Measurements from ENCODE around the gene MRPS22. TPM values are rescaled to one million over a fixed set of nuclear protein-coding genes. Genes with fewer than 3 reads are reported as not detected.

Gene MRPS22
- polyA plus RNA-seq, 1 donor from 2014 or later = 32.5 TPM

GRCh38 chr3:139340784-139341183 is 3.0 kb upstream of the MRPS22 start:
- Mint-ChIP-seq H3K9me3 (no peaks in the 10 kb centered on the region), H3K4me3 (no peak overlapping the region), H3K27ac (no peak overlapping the region), H3K4me1 (peaks cover 0 to 5% (median 2%) of the 10 kb centered on the region in 3 donors), H3K36me3 (no peaks in the 10 kb centered on the region), H3K27me3 (peaks cover 6% of the 10 kb centered on the region)

GRCh38 chr3:139342054-139342453 is 1.8 kb upstream of the MRPS22 start:
- H3K36me3 Mint-ChIP-seq = no peaks in the 10 kb centered on the region
- peaks cover 6% of the 10 kb centered on the region for H3K27me3 Mint-ChIP-seq
- no peak overlapping the region for H3K27ac Mint-ChIP-seq
- peak overlapping the region in 1 of 4 donors; percentile 41 for H3K4me3 Mint-ChIP-seq
- no peaks in the 10 kb centered on the region for H3K9me3 Mint-ChIP-seq
- peaks cover 0 to 5% (median 2%) of the 10 kb centered on the region in 3 donors for H3K4me1 Mint-ChIP-seq

GRCh38 chr3:139346771-139347170 is 3.0 kb downstream of the MRPS22 start:
- Mint-ChIP-seq H3K9me3 (no peaks in the 10 kb centered on the region), H3K27me3 (no peaks in the 10 kb centered on the region), H3K4me3 (no peak overlapping the region), H3K36me3 (peaks cover 9% of the 10 kb centered on the region), H3K4me1 (peaks cover 0 to 7% (median 2%) of the 10 kb centered on the region in 3 donors), H3K27ac (no peak overlapping the region)

- Mint-ChIP-seq H3K4me1 (peaks cover 0 to 4% (median 0%) of the 10 kb centered on the region in 3 donors), H3K9me3 (no peaks in the 10 kb centered on the region), H3K4me3 (no peak overlapping the region), H3K27ac (no peak overlapping the region), H3K27me3 (no peaks in the 10 kb centered on the region), H3K36me3 (peaks cover 12% of the 10 kb centered on the region)
Measured at GRCh38 chr3:139353920-139354556, 10.2 kb downstream of the MRPS22 start.

GRCh38 chr3:139354661-139355060 is 10.8 kb downstream of the MRPS22 start:
- peaks cover 0 to 4% (median 0%) of the 10 kb centered on the region in 3 donors for H3K4me1 Mint-ChIP-seq
- H3K4me3 Mint-ChIP-seq = no peak overlapping the region
- no peaks in the 10 kb centered on the region for H3K27me3 Mint-ChIP-seq
- H3K9me3 Mint-ChIP-seq = no peaks in the 10 kb centered on the region
- H3K27ac Mint-ChIP-seq = no peak overlapping the region
- H3K36me3 Mint-ChIP-seq = peaks cover 5% of the 10 kb centered on the region

- H3K4me1 Mint-ChIP-seq = peaks cover 0 to 4% (median 0%) of the 10 kb centered on the region in 3 donors
- H3K9me3 Mint-ChIP-seq = no peaks in the 10 kb centered on the region
- H3K4me3 Mint-ChIP-seq = no peak overlapping the region
- peaks cover 4% of the 10 kb centered on the region for H3K36me3 Mint-ChIP-seq
- H3K27ac Mint-ChIP-seq = peak overlapping the region in 2 of 3 donors; percentile 68 to 69
- H3K27me3 Mint-ChIP-seq = no peaks in the 10 kb centered on the region
Measured at GRCh38 chr3:139355476-139355875, 11.7 kb downstream of the MRPS22 start.

GRCh38 chr3:139355891-139356290 is 12.1 kb downstream of the MRPS22 start:
- no peaks in the 10 kb centered on the region for H3K27me3 Mint-ChIP-seq
- peaks cover 0 to 4% (median 0%) of the 10 kb centered on the region in 3 donors for H3K4me1 Mint-ChIP-seq
- no peaks in the 10 kb centered on the region for H3K9me3 Mint-ChIP-seq
- peaks cover 5% of the 10 kb centered on the region for H3K36me3 Mint-ChIP-seq
- peak overlapping the region in 2 of 3 donors; percentile 68 to 69 for H3K27ac Mint-ChIP-seq
- H3K4me3 Mint-ChIP-seq = no peak overlapping the region

GRCh38 chr3:139357899-139358298 is 14.1 kb downstream of the MRPS22 start:
- peaks cover 0 to 4% (median 0%) of the 10 kb centered on the region in 3 donors for H3K4me1 Mint-ChIP-seq
- peak overlapping the region in 1 of 3 donors; percentile 18 for H3K27ac Mint-ChIP-seq
- no peaks in the 10 kb centered on the region for H3K27me3 Mint-ChIP-seq
- H3K4me3 Mint-ChIP-seq = no peak overlapping the region
- peaks cover 7% of the 10 kb centered on the region for H3K36me3 Mint-ChIP-seq
- H3K9me3 Mint-ChIP-seq = no peaks in the 10 kb centered on the region

GRCh38 chr3:139358841-139359562 is 15.2 kb downstream of the MRPS22 start:
- peak overlapping the region in 2 of 3 donors; percentile 17 to 18 for H3K27ac Mint-ChIP-seq

GRCh38 chr3:139361276-139361675 is 17.5 kb downstream of the MRPS22 start:
- Mint-ChIP-seq H3K9me3 (no peaks in the 10 kb centered on the region), H3K27ac (no peak overlapping the region), H3K4me3 (no peak overlapping the region), H3K27me3 (no peaks in the 10 kb centered on the region), H3K4me1 (peaks cover 0 to 4% (median 0%) of the 10 kb centered on the region in 3 donors), H3K36me3 (peaks cover 13% of the 10 kb centered on the region)

More at GRCh38 chr3:139358841-139359562, 15.2 kb downstream of the MRPS22 start:
- H3K4me1 Mint-ChIP-seq = peaks cover 0 to 4% (median 0%) of the 10 kb centered on the region in 3 donors
- H3K9me3 Mint-ChIP-seq = no peaks in the 10 kb centered on the region
- H3K27me3 Mint-ChIP-seq = no peaks in the 10 kb centered on the region
- peaks cover 7% of the 10 kb centered on the region for H3K36me3 Mint-ChIP-seq
- no peak overlapping the region for H3K4me3 Mint-ChIP-seq

GRCh38 chr3:139364549-139364948 is 20.7 kb downstream of the MRPS22 start:
- Mint-ChIP-seq H3K4me1 (no peaks in the 10 kb centered on the region), H3K9me3 (no peaks in the 10 kb centered on the region), H3K27me3 (no peaks in the 10 kb centered on the region), H3K27ac (no peak overlapping the region), H3K36me3 (peaks cover 13% of the 10 kb centered on the region), H3K4me3 (no peak overlapping the region)

GRCh38 chr3:139374099-139374498 is 30.3 kb downstream of the MRPS22 start:
- no peaks in the 10 kb centered on the region for H3K27me3 Mint-ChIP-seq
- H3K4me1 Mint-ChIP-seq = peaks cover 0 to 6% (median 0%) of the 10 kb centered on the region in 3 donors
- no peak overlapping the region for H3K4me3 Mint-ChIP-seq
- H3K36me3 Mint-ChIP-seq = peaks cover 7% of the 10 kb centered on the region
- H3K9me3 Mint-ChIP-seq = no peaks in the 10 kb centered on the region
- H3K27ac Mint-ChIP-seq = no peak overlapping the region

GRCh38 chr3:139377378-139377777 is 33.6 kb downstream of the MRPS22 start:
- peaks cover 4 to 18% (median 5%) of the 10 kb centered on the region in 3 donors for H3K4me1 Mint-ChIP-seq
- no peaks in the 10 kb centered on the region for H3K27me3 Mint-ChIP-seq
- H3K4me3 Mint-ChIP-seq = peak overlapping the region in 1 of 4 donors; percentile 1
- H3K9me3 Mint-ChIP-seq = no peaks in the 10 kb centered on the region
- peaks cover 5% of the 10 kb centered on the region for H3K36me3 Mint-ChIP-seq
- no peak overlapping the region for H3K27ac Mint-ChIP-seq

GRCh38 chr3:139378587-139379241 is 34.9 kb downstream of the MRPS22 start:
- Mint-ChIP-seq H3K27me3 (no peaks in the 10 kb centered on the region), H3K4me1 (peaks cover 4 to 22% (median 5%) of the 10 kb centered on the region in 3 donors), H3K36me3 (peaks cover 5% of the 10 kb centered on the region), H3K4me3 (no peak overlapping the region), H3K27ac (no peak overlapping the region), H3K9me3 (no peaks in the 10 kb centered on the region)

- no peaks in the 10 kb centered on the region for H3K9me3 Mint-ChIP-seq
- no peak overlapping the region for H3K27ac Mint-ChIP-seq
- H3K4me3 Mint-ChIP-seq = no peak overlapping the region
- H3K27me3 Mint-ChIP-seq = no peaks in the 10 kb centered on the region
- peaks cover 4 to 22% (median 9%) of the 10 kb centered on the region in 3 donors for H3K4me1 Mint-ChIP-seq
- H3K36me3 Mint-ChIP-seq = peaks cover 2% of the 10 kb centered on the region
Measured at GRCh38 chr3:139380575-139380974, 36.8 kb downstream of the MRPS22 start.
